ENCODE results near the gene LINC00237.

LINC00237 gene

GRCh38 chr20:21050710-21051109 is 55.4 kb downstream of the LINC00237 start:
- H3K27me3 ChIP-seq (ENCODE audit: control insufficient read depth in 2 of 2, insufficient read depth in 2 of 2, low read length in 2 of 2) = peaks cover 0 to 3% of the 10 kb centered on the region in 2 donors

GRCh38 chr20:21049305-21049828 is 56.8 kb downstream of the LINC00237 start:
- no peaks in the 10 kb centered on the region for H3K36me3 ChIP-seq (ENCODE audit: control insufficient read depth in 2 of 2, insufficient read depth in 2 of 2, low read length in 2 of 2)
- no peak overlapping the region for H3K27ac ChIP-seq (ENCODE audit: low read depth in 2 of 2, low read length in 2 of 2)
- peaks cover 0 to 3% of the 10 kb centered on the region in 2 donors for H3K27me3 ChIP-seq (ENCODE audit: control insufficient read depth in 2 of 2, insufficient read depth in 2 of 2, low read length in 2 of 2)
- no peaks in the 10 kb centered on the region for H3K4me1 ChIP-seq (ENCODE audit: control insufficient read depth in 2 of 2, insufficient read depth in 2 of 2, low read length in 2 of 2)
- no peak overlapping the region for H3K9ac ChIP-seq (ENCODE audit: low read depth in 1 of 2, low read length in 2 of 2)
- no peaks in the 10 kb centered on the region for H3K9me3 ChIP-seq (ENCODE audit: control insufficient read depth in 2 of 2, low read length in 2 of 2)
- H3K4me3 ChIP-seq (ENCODE audit: low read length in 2 of 2) = no peak overlapping the region

More at GRCh38 chr20:21050710-21051109, 55.4 kb downstream of the LINC00237 start:
- H3K4me1 ChIP-seq (ENCODE audit: control insufficient read depth in 2 of 2, insufficient read depth in 2 of 2, low read length in 2 of 2) = no peaks in the 10 kb centered on the region
- H3K9ac ChIP-seq (ENCODE audit: low read depth in 1 of 2, low read length in 2 of 2) = no peak overlapping the region
- no peaks in the 10 kb centered on the region for H3K36me3 ChIP-seq (ENCODE audit: control insufficient read depth in 2 of 2, insufficient read depth in 2 of 2, low read length in 2 of 2)
- no peak overlapping the region for H3K27ac ChIP-seq (ENCODE audit: low read depth in 2 of 2, low read length in 2 of 2)
- no peak overlapping the region for H3K4me3 ChIP-seq (ENCODE audit: low read length in 2 of 2)
- no peaks in the 10 kb centered on the region for H3K9me3 ChIP-seq (ENCODE audit: control insufficient read depth in 2 of 2, low read length in 2 of 2)

- H3K27ac ChIP-seq (ENCODE audit: low read depth in 2 of 2, low read length in 2 of 2) = no peak overlapping the region
- H3K36me3 ChIP-seq (ENCODE audit: control insufficient read depth in 2 of 2, insufficient read depth in 2 of 2, low read length in 2 of 2) = no peaks in the 10 kb centered on the region
- peaks cover 0 to 3% of the 10 kb centered on the region in 2 donors for H3K27me3 ChIP-seq (ENCODE audit: control insufficient read depth in 2 of 2, insufficient read depth in 2 of 2, low read length in 2 of 2)
- no peak overlapping the region for H3K9ac ChIP-seq (ENCODE audit: low read depth in 1 of 2, low read length in 2 of 2)
- H3K9me3 ChIP-seq (ENCODE audit: control insufficient read depth in 2 of 2, low read length in 2 of 2) = no peaks in the 10 kb centered on the region
- H3K4me3 ChIP-seq (ENCODE audit: low read length in 2 of 2) = no peak overlapping the region
- no peaks in the 10 kb centered on the region for H3K4me1 ChIP-seq (ENCODE audit: control insufficient read depth in 2 of 2, insufficient read depth in 2 of 2, low read length in 2 of 2)
These were observed 57.3 kb downstream of the LINC00237 start for GRCh38 chr20:21048841-21049273.

GRCh38 chr20:21047981-21048380 is 58.2 kb downstream of the LINC00237 start:
- no peak overlapping the region for H3K4me3 ChIP-seq (ENCODE audit: low read length in 2 of 2)
- H3K27me3 ChIP-seq (ENCODE audit: control insufficient read depth in 2 of 2, insufficient read depth in 2 of 2, low read length in 2 of 2) = peaks cover 0 to 3% of the 10 kb centered on the region in 2 donors
- no peaks in the 10 kb centered on the region for H3K9me3 ChIP-seq (ENCODE audit: control insufficient read depth in 2 of 2, low read length in 2 of 2)
- no peak overlapping the region for H3K9ac ChIP-seq (ENCODE audit: low read depth in 1 of 2, low read length in 2 of 2)
- no peak overlapping the region for H3K27ac ChIP-seq (ENCODE audit: low read depth in 2 of 2, low read length in 2 of 2)
- H3K36me3 ChIP-seq (ENCODE audit: control insufficient read depth in 2 of 2, insufficient read depth in 2 of 2, low read length in 2 of 2) = no peaks in the 10 kb centered on the region
- no peaks in the 10 kb centered on the region for H3K4me1 ChIP-seq (ENCODE audit: control insufficient read depth in 2 of 2, insufficient read depth in 2 of 2, low read length in 2 of 2)

- peaks cover 0 to 3% of the 10 kb centered on the region in 2 donors for H3K27me3 ChIP-seq (ENCODE audit: control insufficient read depth in 2 of 2, insufficient read depth in 2 of 2, low read length in 2 of 2)
- no peak overlapping the region for H3K9ac ChIP-seq (ENCODE audit: low read depth in 1 of 2, low read length in 2 of 2)
- H3K4me3 ChIP-seq (ENCODE audit: low read length in 2 of 2) = no peak overlapping the region
- no peaks in the 10 kb centered on the region for H3K4me1 ChIP-seq (ENCODE audit: control insufficient read depth in 2 of 2, insufficient read depth in 2 of 2, low read length in 2 of 2)
- no peaks in the 10 kb centered on the region for H3K36me3 ChIP-seq (ENCODE audit: control insufficient read depth in 2 of 2, insufficient read depth in 2 of 2, low read length in 2 of 2)
- H3K9me3 ChIP-seq (ENCODE audit: control insufficient read depth in 2 of 2, low read length in 2 of 2) = no peaks in the 10 kb centered on the region
- no peak overlapping the region for H3K27ac ChIP-seq (ENCODE audit: low read depth in 2 of 2, low read length in 2 of 2)
These were observed 59.6 kb downstream of the LINC00237 start for GRCh38 chr20:21046413-21047070.

Data from mucosa of rectum (tissue), 2 donors.